Measurements from ENCODE around the gene BABAM1. TPM values are rescaled to one million over a fixed set of nuclear protein-coding genes. Genes with fewer than 3 reads are reported as not detected.
A peak's percentile ranks its signal among the peaks of the same experiment; 100 is the strongest.
"Not testable (repeated sequence)": the region's sequence is repeated elsewhere in the genome, so short reads cannot be mapped to it uniquely, and the experiment has no call there.

BABAM1 gene
- total and polyA plus RNA-seq, 12 donors, result 68.5 to 162 (median 81.2) TPM

DNA sequence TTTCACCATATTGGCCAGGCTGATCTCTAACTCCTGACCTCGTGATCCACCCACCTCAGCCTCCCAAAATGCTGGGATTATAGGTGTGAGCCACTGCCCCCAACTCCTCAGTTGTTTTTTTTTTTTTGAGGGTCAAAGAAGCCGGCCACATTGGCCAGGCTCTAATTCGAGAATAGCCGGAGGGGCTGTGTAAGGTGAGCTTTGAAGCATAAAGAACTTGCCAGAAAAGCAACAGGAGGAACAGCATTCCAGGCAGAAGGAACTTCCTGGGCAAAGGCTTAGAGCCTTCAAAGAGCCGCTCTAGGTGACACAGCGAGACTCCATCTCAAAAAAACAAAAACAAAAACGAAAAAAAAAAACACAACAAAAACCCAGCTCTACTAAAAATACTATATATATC is 1.2 kb upstream of the BABAM1 start:
- Histone ChIP-seq H3K4me1 (replicated peaks in 1 of 2) (peaks cover 8 to 10% of the 10 kb centered on the region in 2 donors), H3K36me3 (replicated peaks in 1 of 2) (peaks cover 0 to 20% of the 10 kb centered on the region in 2 donors), H3K4me3 (no peak overlapping the region), H3K27me3 (no peaks in the 10 kb centered on the region), H3K27ac (no peak overlapping the region), H3K9me3 (replicated peaks in 1 of 3) (no peaks in the 10 kb centered on the region)
- 89 to 92% (median 92%) methylated on average over 7 of the region's 7 CpGs for WGBS, 4 donors
- intact Hi-C loops (cut with DNase I), result no loop called here
- no peak for TF ChIP-seq POLR2A (IDR thresholded peaks at IDR 0.05)
- TF ChIP-seq, protein P1, sequence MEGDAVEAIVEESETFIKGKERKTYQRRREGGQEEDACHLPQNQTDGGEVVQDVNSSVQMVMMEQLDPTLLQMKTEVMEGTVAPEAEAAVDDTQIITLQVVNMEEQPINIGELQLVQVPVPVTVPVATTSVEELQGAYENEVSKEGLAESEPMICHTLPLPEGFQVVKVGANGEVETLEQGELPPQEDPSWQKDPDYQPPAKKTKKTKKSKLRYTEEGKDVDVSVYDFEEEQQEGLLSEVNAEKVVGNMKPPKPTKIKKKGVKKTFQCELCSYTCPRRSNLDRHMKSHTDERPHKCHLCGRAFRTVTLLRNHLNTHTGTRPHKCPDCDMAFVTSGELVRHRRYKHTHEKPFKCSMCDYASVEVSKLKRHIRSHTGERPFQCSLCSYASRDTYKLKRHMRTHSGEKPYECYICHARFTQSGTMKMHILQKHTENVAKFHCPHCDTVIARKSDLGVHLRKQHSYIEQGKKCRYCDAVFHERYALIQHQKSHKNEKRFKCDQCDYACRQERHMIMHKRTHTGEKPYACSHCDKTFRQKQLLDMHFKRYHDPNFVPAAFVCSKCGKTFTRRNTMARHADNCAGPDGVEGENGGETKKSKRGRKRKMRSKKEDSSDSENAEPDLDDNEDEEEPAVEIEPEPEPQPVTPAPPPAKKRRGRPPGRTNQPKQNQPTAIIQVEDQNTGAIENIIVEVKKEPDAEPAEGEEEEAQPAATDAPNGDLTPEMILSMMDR (IDR thresholded peaks at IDR 0.05), result no peak
- no peak for DNase-seq

DNA sequence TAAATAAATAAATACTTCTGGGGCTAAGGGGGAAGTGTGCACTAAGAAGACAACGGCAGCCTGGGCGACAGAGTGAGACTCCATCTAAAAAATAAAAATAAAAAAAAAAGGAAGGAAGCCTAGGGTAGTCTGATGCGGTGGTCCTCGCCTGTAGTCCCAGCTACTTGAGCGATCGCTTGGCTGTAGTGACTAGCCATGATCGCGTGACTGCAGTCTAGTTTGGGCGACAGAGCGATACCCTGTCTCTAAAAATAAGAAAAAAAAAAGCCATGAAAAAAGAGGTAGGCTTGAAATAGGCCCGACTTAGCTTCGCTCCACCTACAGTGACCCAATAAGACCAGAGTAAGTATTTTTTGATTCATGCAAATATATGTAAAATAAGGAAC is 661 bp upstream of the BABAM1 start:
- no peak overlapping the region for H3K4me3 ChIP-seq
- no peaks in the 10 kb centered on the region for H3K27me3 ChIP-seq
- intact Hi-C loops (cut with DNase I), result no loop called here
- DNase-seq, result peak in 1 of 7 donors; percentile 13
- H3K36me3 ChIP-seq (replicated peaks in 1 of 2), result peaks cover 0 to 26% of the 10 kb centered on the region in 2 donors
- TF ChIP-seq, protein P1 (IDR thresholded peaks at IDR 0.05), result no peak
- TF ChIP-seq POLR2A (IDR thresholded peaks at IDR 0.05), result no peak
- H3K4me1 ChIP-seq (replicated peaks in 1 of 2), result peaks cover 8 to 10% of the 10 kb centered on the region in 2 donors
- peak overlapping the region in 1 of 5 donors; percentile 38 for H3K27ac ChIP-seq
- WGBS, 4 donors, result 68 to 73% (median 71%) methylated on average over 12 of the region's 12 CpGs
- H3K9me3 ChIP-seq (replicated peaks in 1 of 3), result no peaks in the 10 kb centered on the region

DNA sequence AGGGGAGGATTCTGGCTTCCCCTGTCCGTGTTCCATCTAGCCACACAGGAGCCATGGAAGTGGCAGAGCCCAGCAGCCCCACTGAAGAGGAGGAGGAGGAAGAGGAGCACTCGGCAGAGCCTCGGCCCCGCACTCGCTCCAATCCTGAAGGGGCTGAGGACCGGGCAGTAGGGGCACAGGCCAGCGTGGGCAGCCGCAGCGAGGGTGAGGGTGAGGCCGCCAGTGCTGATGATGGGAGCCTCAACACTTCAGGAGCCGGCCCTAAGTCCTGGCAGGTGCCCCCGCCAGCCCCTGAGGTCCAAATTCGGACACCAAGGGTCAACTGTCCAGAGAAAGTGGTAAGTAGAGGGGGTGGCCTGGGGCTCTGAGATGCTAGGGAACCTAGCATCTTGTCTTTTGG is 1.5 kb downstream of the BABAM1 start:
- H3K4me1 ChIP-seq (replicated peaks in 1 of 2), result peaks cover 8 to 10% of the 10 kb centered on the region in 2 donors
- no peak for DNase-seq
- no peak overlapping the region for H3K27ac ChIP-seq
- no peaks in the 10 kb centered on the region for H3K27me3 ChIP-seq
- no peak overlapping the region for H3K4me3 ChIP-seq
- peaks cover 0 to 41% of the 10 kb centered on the region in 2 donors for H3K36me3 ChIP-seq (replicated peaks in 1 of 2)
- TF ChIP-seq POLR2A (IDR thresholded peaks at IDR 0.05), result no peak
- TF ChIP-seq, protein P1 (IDR thresholded peaks at IDR 0.05), result no peak
- intact Hi-C loops (cut with DNase I), result no loop called here
- 83 to 92% (median 90%) methylated on average over 1 to 13 of the region's 13 CpGs for WGBS, 4 donors
- no peaks in the 10 kb centered on the region for H3K9me3 ChIP-seq (replicated peaks in 1 of 3)

DNA sequence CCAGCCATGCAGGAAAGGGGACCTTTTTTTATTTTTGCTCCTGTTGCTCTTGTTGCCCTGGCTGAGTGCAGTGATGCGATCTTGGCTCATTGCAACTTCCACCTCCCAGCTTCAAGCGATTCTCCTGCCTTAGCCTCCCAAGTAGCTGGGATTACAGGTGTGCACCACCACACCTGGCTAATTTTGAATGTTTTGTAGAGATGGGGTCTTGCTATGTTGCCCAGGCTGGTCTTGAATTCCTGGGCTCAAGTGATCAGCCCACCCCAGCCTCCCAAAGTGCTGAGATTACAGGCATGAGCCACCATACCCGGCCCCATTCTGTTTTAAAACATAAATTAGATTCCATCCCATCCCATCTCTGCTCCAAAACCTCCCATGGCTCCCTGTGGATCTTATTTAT is 7.6 kb downstream of the BABAM1 start:
- H3K4me1 ChIP-seq (replicated peaks in 1 of 2); H3K27ac ChIP-seq; DNase-seq; intact Hi-C loops (cut with DNase I); H3K27me3 ChIP-seq; H3K4me3 ChIP-seq; H3K9me3 ChIP-seq (replicated peaks in 1 of 3): not testable (repeated sequence)
- 93 to 100% (median 98%) methylated on average over 3 of the region's 3 CpGs for whole genome bisulfite sequencing, 4 donors
- peaks cover 0 to 73% of the 10 kb centered on the region in 2 donors for H3K36me3 ChIP-seq (replicated peaks in 1 of 2)

DNA sequence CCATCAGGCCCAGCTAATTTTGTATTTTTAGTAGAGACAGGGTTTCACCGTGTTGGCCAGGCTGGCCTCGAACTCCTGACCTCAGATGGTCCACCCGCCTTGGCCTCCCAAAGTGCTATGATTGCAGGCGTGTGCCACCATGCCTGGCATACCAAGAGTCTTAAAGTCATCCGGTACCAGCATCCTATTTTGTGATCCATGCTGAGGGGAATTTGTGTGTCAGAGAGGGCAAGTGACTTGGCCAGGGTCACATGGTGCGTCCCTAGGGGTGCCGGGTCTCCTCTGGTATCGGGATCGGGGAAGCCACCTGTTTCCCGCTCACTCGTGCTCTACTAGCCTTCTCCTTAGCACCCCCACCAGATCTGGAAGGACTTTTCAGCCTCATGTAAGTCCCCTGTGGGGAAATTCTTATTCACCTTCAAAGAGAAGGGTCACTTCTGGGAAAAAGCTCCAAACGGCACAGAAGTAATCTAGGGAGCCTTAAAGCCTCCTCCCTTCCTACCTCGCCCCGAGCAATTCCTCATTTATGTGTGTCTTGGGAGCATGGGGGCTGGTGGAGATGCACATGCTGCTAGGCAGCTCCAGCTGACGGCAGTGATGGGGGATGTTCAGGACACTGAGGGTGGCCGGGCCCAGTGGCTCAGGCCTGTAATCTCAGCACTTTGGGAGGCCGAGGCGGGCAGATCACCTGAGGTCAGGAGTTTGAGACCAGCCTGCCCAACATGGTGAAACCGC is 8.4 kb downstream of the BABAM1 start:
- no peaks in the 10 kb centered on the region for H3K9me3 ChIP-seq (replicated peaks in 1 of 3)
- intact Hi-C loops (cut with DNase I), result no loop called here
- no peak overlapping the region for H3K4me3 ChIP-seq
- H3K36me3 ChIP-seq (replicated peaks in 1 of 2), result peaks cover 0 to 68% of the 10 kb centered on the region in 2 donors
- no peak for DNase-seq
- H3K4me1 ChIP-seq (replicated peaks in 1 of 2), result no peaks in the 10 kb centered on the region
- 90 to 91% (median 91%) methylated on average over 18 to 19 of the region's 19 CpGs for WGBS, 4 donors
- no peak for TF ChIP-seq POLR2A (IDR thresholded peaks at IDR 0.05)
- TF ChIP-seq, protein P1 (IDR thresholded peaks at IDR 0.05), result no peak
- H3K27me3 ChIP-seq, result no peaks in the 10 kb centered on the region
- H3K27ac ChIP-seq, result no peak overlapping the region
